22Rv1 (cell line): ENCODE data around the gene PLD4.
A peak's percentile ranks its signal among the peaks of the same experiment; 100 is the strongest.

Source experiments
- H3K27ac ChIP-seq: fragments of 450-650 bp; 2 replicates; pipeline ENCODE4 v1.5.1; 2017
- ZFX ChIP-seq: fragments of 450-650 bp; IDR thresholded peaks from 2 replicates; pipeline ENCODE4 v1.6.1; 2017; ENCODE audit warnings: antibody characterized with exemption, borderline replicate concordance
- TF ChIP-seq, protein P1 (sequence below): fragments of 450-650 bp; IDR thresholded peaks from 2 replicates; pipeline ENCODE4 v1.5.1; 2017; ENCODE audit warnings: mild to moderate bottlenecking

PLD4 gene

DNA sequence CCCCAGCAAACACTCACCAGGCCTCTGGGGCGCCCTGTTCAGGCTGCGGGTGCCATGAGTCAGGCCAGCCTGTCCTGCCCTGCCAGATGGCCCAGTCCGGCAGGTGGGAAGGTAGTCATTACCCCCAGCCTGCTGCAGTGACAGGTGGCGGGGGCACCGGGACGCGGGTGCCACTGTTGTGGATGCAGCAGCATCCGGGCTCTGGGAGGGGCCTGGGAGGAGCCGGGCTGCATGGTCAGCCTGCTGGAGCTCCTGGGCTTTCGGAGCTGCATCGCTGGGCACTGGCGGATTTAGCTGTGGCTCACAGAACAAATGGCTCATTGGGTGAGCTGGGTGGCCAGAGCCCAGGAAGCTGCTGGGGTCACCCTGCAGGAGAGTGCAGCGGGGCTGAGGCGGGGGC is 46.1 kb upstream of the PLD4 start:
- H3K27ac ChIP-seq: no peak overlapping the region
- no peak for TF ChIP-seq ZFX
- TF ChIP-seq, protein P1, sequence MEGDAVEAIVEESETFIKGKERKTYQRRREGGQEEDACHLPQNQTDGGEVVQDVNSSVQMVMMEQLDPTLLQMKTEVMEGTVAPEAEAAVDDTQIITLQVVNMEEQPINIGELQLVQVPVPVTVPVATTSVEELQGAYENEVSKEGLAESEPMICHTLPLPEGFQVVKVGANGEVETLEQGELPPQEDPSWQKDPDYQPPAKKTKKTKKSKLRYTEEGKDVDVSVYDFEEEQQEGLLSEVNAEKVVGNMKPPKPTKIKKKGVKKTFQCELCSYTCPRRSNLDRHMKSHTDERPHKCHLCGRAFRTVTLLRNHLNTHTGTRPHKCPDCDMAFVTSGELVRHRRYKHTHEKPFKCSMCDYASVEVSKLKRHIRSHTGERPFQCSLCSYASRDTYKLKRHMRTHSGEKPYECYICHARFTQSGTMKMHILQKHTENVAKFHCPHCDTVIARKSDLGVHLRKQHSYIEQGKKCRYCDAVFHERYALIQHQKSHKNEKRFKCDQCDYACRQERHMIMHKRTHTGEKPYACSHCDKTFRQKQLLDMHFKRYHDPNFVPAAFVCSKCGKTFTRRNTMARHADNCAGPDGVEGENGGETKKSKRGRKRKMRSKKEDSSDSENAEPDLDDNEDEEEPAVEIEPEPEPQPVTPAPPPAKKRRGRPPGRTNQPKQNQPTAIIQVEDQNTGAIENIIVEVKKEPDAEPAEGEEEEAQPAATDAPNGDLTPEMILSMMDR: no peak

DNA sequence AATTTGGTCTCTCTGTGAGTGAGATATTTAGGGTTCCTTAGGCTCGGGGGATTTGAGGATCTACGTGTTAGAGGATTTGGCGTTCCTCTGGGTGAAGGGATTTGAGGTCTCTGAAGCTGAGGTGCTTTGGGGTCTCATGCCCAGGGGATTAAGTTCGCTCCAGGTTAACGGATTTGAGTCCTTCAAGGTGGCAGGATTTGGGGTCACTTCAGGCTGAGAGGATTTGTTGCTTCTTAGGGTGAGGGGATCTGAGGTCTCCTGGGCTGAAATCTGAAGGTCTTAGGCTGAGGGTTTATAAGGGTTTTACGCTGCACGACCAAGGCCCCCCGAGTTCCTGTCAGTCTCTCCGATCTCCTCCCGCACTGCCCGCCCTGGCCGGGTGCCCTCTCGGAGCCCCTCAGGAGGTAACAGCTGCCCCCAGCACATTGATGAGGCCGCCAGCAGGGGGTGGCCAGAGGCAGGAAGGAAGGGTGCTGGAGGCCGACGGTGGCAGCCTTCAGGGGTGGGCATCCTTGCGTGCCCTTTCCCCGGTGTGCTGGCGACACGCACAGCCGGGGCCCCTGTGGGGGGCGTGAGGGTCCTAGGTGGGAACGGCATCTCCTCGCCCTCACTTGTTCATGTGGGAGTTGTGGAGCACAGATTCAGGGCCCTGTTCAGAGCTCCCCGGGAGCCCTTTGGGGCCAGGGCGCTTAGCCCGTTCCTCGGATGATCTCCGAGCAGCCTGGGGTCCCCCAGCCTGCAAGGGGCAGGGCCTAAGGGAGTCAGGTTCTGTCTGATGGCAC is 45.3 kb upstream of the PLD4 start:
- H3K27ac ChIP-seq: no peak overlapping the region
- no peak for TF ChIP-seq ZFX
- TF ChIP-seq, protein P1: no peak

DNA sequence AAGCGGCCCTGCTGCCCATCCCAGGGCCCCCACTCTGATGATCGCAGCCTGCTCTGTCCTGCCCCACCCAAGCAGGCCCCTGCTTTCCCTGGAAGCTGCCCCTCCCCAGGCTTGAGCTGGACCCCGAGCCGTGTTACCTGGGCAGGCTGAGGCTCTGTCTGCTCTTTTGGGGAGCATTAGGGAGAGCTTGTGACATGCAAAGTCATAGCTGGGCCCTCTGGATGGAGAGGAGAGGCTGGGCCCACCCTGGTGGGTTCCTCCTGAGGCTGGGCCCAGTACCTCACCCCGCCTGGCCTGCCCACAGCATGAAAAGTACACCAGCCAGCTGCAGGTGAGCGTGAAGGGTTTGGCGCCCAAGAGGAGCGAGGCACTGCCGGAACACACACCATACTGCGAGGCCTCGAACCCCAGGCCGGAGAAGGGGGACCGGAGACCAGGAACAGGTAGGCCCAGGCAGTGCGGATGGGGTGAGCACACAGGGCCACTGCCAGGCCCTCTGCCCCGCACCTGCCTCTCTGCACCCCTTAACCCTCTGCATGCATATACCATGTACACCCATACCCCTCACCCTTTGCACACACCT is 44.6 kb upstream of the PLD4 start:
- H3K27ac ChIP-seq: no peak overlapping the region
- TF ChIP-seq ZFX: no peak
- TF ChIP-seq, protein P1: no peak

DNA sequence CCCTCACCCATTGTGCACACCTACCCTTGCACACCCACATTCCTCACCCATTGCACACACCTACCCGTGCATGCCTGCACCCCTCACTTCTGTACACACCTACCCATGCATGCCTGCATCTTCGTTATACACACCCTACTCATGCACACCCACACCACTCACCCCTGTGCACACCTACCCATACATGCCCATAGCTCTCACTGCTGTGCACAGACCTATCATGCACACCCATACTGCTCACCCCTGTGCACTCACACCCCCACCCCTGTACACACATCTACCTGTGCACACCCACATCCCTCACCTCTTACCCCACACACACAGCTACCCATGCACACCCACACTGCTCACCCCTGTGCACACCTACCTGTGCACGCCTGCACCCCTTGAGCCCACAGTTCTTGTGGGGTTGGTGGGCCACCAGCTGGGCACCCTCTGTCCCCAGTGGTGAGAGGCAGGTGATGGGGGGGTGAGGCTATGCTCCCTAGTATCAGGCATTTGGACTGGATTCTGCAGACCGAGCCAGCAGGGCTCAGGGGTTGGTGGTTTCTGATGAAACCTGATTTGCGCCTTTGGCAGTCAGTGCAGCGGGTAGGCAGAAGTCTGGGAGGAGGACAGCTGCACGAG is 44.0 kb upstream of the PLD4 start:
- H3K27ac ChIP-seq: no peak overlapping the region
- TF ChIP-seq ZFX: no peak
- TF ChIP-seq, protein P1: no peak

DNA sequence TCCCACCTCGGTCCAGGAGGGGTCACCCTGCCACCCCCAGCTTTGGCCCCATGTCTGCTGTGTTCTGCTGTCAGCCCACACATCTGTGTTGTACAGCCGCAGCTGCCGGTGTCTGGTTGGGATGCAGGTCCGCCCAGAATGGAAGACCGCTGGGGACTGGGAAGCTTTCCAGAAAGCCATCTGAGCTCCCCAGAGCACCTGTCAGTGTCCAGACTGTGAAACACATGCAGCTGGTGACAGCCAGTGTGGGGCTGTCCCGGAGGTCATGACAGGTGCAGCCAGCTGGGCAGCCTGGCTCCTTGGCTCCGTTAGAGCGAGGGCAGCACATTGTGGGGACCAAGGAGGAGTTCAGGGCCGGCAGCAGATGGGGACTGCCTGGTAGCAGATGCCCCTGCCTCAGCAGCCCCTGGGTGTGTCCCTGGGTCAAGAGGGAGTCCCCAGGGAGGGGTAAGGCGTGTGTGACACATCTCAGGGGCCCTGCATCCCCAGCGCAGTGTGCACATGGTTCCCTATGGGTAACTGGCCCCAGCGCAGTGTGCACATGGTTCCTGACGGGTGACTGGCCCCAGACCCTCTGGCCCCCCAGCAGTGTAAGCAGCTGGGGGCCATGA is 43.2 kb upstream of the PLD4 start:
- H3K27ac ChIP-seq: peak overlapping the region; percentile 20; the same call in 1 of the 2 replicates
- no peak for TF ChIP-seq ZFX
- TF ChIP-seq, protein P1: no peak

DNA sequence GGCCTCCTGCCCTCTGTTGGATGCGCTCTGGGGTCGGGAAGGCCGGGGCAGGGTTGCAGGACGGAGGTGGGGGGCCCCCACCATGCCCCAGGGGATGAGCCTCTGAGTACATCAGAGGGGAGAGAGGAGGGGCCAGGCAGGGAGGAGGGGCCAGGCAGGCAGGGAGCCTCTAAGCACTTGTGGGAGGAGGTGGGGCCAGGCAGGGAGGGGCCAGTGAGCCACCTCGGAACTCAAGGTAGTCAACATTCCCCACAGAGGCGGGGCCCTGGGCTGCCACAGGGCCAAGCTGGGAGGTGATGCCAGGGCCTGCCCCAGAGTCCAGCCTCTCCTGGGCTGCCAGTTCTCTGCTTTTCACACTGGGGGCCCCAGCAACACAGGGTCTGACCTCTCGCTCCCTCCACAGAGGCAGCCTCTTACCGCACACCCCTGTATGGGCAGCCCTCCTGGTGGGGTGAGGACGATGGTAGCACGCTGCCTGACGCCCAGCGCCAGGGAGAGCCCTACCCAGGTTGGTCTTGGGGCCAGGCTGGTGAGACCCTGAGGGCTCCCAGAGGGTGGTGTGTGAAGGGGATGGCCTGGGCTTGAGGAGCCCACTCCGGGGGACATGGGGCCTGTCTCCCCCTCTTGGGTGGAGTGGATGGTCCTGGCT is 42.2 kb upstream of the PLD4 start:
- peak overlapping the region; percentile 20; the same call in 1 of the 2 replicates for H3K27ac ChIP-seq
- no peak for TF ChIP-seq ZFX
- TF ChIP-seq, protein P1: no peak
